ENCODE results near the gene CCDC18.

- TF ChIP-seq CTCF (IDR thresholded peaks at IDR 0.05) (no peak), POLR2A (IDR thresholded peaks at IDR 0.05) (no peak)
These were observed 18.6 kb downstream of the CCDC18 start for GRCh38 chr1:93199150-93199549.

Measured in uterus (tissue), 2 donors.